Endothelial cell of umbilical vein (primary cell): ENCODE measurements around the gene PTGER2. TPM values are rescaled to one million over a fixed set of nuclear protein-coding genes. Genes with fewer than 3 reads are reported as not detected.

Source experiments
- BruUV-seq: library from RNA; stranded (reverse); fragments of 400-500 nt; replicated peaks from 2 replicates; lab custom pipeline; 2021; lab: Mats Ljungman, UMichigan
- CTCF ChIA-PET: fragments of 300-600, 350-600 bp; sonication (Branson Sonifier 250); formaldehyde crosslinking; loops from one replicate; lab custom pipeline; 2021; ENCODE audit warnings: antibody characterized with exemption, inconsistent platforms; lab: Charles Lee
- POLR2A ChIA-PET: fragments of 300-600, 350-600 bp; sonication (Branson Sonifier 250); formaldehyde crosslinking; loops from one replicate; lab custom pipeline; 2021; ENCODE audit warnings: antibody characterized with exemption, inconsistent platforms; lab: Charles Lee
- DNase-seq: peaks from one replicate; pipeline ENCODE4 v3.0.0-alpha.2; 2011; ENCODE audit warnings: low read depth, low spot score
- FAIRE-seq: peaks from 2 replicates; lab custom pipeline; 2011; peaks lifted over from hg19 to GRCh38; lab: Jason Lieb, UNC
- H2AFZ ChIP-seq: 2 replicates; pipeline ENCODE4 v1.6.0; 2012; ENCODE audit warnings: low read depth, low read length, control low read depth, inconsistent platforms
- H3K27ac ChIP-seq: 2 replicates; pipeline ENCODE4 v1.5.1; 2011; ENCODE audit warnings: low read depth, mild to moderate bottlenecking, control low read depth, low read length, moderate library complexity; ENCODE audit not compliant: insufficient read depth
- H3K27me3 ChIP-seq, 2 experiments: 2 replicates each; pipeline versions ENCODE4 v1.6.0 to v1.6.1; 2011; ENCODE audit warnings: low read length in 2 of 2, mixed read lengths in 1 of 2; ENCODE audit not compliant: control insufficient read depth in 2 of 2, insufficient read depth in 2 of 2
- H3K36me3 ChIP-seq, 2 experiments: 2 replicates in 1 of 2; 3 replicates in 1 of 2; pipeline ENCODE4 v1.5.1; 2011; ENCODE audit warnings: low read length in 2 of 2, mild to moderate bottlenecking in 1 of 2, moderate library complexity in 1 of 2; ENCODE audit not compliant: control insufficient read depth in 2 of 2, insufficient read depth in 2 of 2; ENCODE audit errors: extremely low read depth in 1 of 2
- H3K4me1 ChIP-seq: 3 replicates; pipeline ENCODE4 v1.5.1; 2011; ENCODE audit warnings: mild to moderate bottlenecking, low read length; ENCODE audit not compliant: control insufficient read depth, insufficient read depth; ENCODE audit errors: extremely low read depth
- H3K4me2 ChIP-seq: 2 replicates; pipeline ENCODE4 v1.6.1; 2011; ENCODE audit warnings: low read length, control low read depth, mixed read lengths; ENCODE audit not compliant: insufficient read depth
- H3K4me3 ChIP-seq, 3 experiments: fragments of 200-600 bp in 1 of 3; sonication (generic), shearing (Covaris generic) in 1 of 3; replicated peaks in 1 of 3; 2 replicates each; pipeline ENCODE4 v1.5.1; 2011 to 2016; ENCODE audit warnings: control low read depth in 3 of 3, low read length in 3 of 3, mild to moderate bottlenecking in 2 of 3, inconsistent platforms in 1 of 3, low read depth in 1 of 3, moderate library complexity in 1 of 3; ENCODE audit not compliant: insufficient read depth in 1 of 3
- H3K79me2 ChIP-seq: 2 replicates; pipeline ENCODE4 v1.6.0; 2012; ENCODE audit warnings: low read length, inconsistent platforms; ENCODE audit not compliant: control insufficient read depth, insufficient read depth
- H3K9ac ChIP-seq: replicated peaks from 2 replicates; pipeline ENCODE3; 2011; ENCODE audit warnings: low read length, control low read depth; ENCODE audit not compliant: insufficient read depth; ENCODE audit errors: extremely low read depth
- H3K9me1 ChIP-seq: replicated peaks from 3 replicates; pipeline ENCODE4 v1.6.0; 2011; ENCODE audit warnings: mild to moderate bottlenecking, low read length; ENCODE audit not compliant: control insufficient read depth, insufficient read depth; ENCODE audit errors: extremely low read depth
- H3K9me3 ChIP-seq: replicated peaks from 2 replicates; pipeline ENCODE4 v1.5.1; 2012; ENCODE audit warnings: low read length, inconsistent platforms; ENCODE audit not compliant: control insufficient read depth, insufficient read depth
- H4K20me1 ChIP-seq: replicated peaks from 2 replicates; pipeline ENCODE3; 2011; ENCODE audit warnings: mild to moderate bottlenecking, low read length; ENCODE audit not compliant: control insufficient read depth, insufficient read depth; ENCODE audit errors: extremely low read depth
- EZH2 ChIP-seq: IDR thresholded peaks from 2 replicates; pipeline ENCODE4 v1.6.1; 2012; ENCODE audit warnings: borderline replicate concordance, low read depth, mild to moderate bottlenecking, moderate library complexity, low read length, inconsistent platforms; ENCODE audit not compliant: severe bottlenecking
- FOS ChIP-seq: IDR thresholded peaks from 2 replicates; pipeline ENCODE4 v1.6.1; 2011; ENCODE audit warnings: mild to moderate bottlenecking, low read length, moderate library complexity, borderline replicate concordance; ENCODE audit not compliant: insufficient read depth
- GATA2 ChIP-seq: IDR thresholded peaks from 2 replicates; pipeline ENCODE4 v1.7.0; 2011; ENCODE audit warnings: low read depth, mild to moderate bottlenecking, moderate library complexity, mixed read lengths, low read length; ENCODE audit not compliant: insufficient read length, insufficient read depth
- JUN ChIP-seq: IDR thresholded peaks from 2 replicates; pipeline ENCODE4 v1.6.1; 2011; ENCODE audit warnings: borderline replicate concordance, low read depth; ENCODE audit not compliant: insufficient read length, insufficient read depth
- MYC ChIP-seq: IDR thresholded peaks from one replicate; pipeline ENCODE4 v1.6.1; 2011; ENCODE audit warnings: mild to moderate bottlenecking, low read depth, low read length
- POLR2A ChIP-seq: IDR thresholded peaks from 2 replicates; pipeline ENCODE4 v1.6.1; 2012; ENCODE audit warnings: low read depth, mild to moderate bottlenecking, control low read depth, low read length
- POLR2AphosphoS5 ChIP-seq: IDR thresholded peaks from 2 replicates; pipeline ENCODE4 v1.6.1; 2012; ENCODE audit warnings: low read depth, mild to moderate bottlenecking, control low read depth, low read length, moderate library complexity; ENCODE audit not compliant: insufficient read depth
- dilution Hi-C: fragments of 300-500 bp; cut with MboI; formaldehyde crosslinking; loops from one replicate; pipeline ENCODE4 v1.15.0; 2019; ENCODE audit warnings: low sequenced_read_pairs; ENCODE audit not compliant: extremely low pct_ligation_motif_present
- intact Hi-C: fragments of 100-400 bp; cut with micrococcal nuclease; formaldehyde crosslinking; loops from one replicate; pipeline ENCODE4 v1.10.0; 2022
- polyA plus RNA-seq, 4 experiments: library from polyadenylated mRNA; depleted of rRNA in 3 of 4; stranded (reverse) in 3 of 4; unstranded in 1 of 4; fragments of >200 nt; gene quantifications; 2 replicates each; pipeline versions ENCODE4 v1.2.1 to v1.2.3, GENCODE V29; 2011 to 2012; ENCODE audit warnings: missing spikeins in 1 of 4
- total RNA-seq: library from RNA; stranded (reverse); gene quantifications from 2 replicates; pipeline ENCODE4 v1.2.3, GENCODE V29; 2021
- TF ChIP-seq, protein P1 (sequence below), 2 donors: IDR thresholded peaks; 1 replicate in 1 of 2; 2 replicates in 1 of 2; pipeline ENCODE4 v1.5.1; 2011; ENCODE audit warnings: low read length in 2 of 2, mild to moderate bottlenecking in 2 of 2, moderate library complexity in 2 of 2, control low read depth in 1 of 2, inconsistent platforms in 1 of 2, low read depth in 1 of 2; ENCODE audit not compliant: insufficient read depth in 1 of 2; ENCODE audit errors: extremely low read depth in 1 of 2
- TF ChIP-seq, protein P2 (sequence below): IDR thresholded peaks from 2 replicates; pipeline ENCODE4 v1.6.1; 2011; ENCODE audit not compliant: insufficient read depth, insufficient read length

The PTGER2 gene
- total and polyA plus RNA-seq, 2 donors (not counting 3 experiments of a cell fraction or from before 2014, with no cell fraction given) = not detected

DNA sequence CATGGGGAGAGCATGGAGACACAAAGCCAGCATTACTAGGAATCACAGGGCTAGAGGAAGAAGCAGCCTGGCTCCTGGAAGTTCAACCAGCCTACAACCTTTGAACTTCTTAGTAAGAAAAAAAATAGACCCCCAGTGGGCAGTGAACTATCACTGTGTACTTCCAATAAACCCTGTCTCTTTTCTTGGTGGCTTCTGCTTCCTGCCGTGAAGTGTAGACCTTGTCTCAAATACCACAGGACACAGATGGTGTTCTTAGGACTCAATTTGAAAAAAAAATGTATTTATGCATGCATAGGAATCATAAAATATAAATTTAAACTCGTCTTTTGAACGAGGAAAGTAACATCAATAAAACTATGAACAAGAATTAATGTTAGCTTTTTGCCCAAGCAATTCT lies 3.6 kb upstream of the PTGER2 start:
- ChIA-PET POLR2A (no interaction called here), CTCF (no interaction called here)
- TF ChIP-seq EZH2 = no peak
- TF ChIP-seq MYC = no peak
- TF ChIP-seq POLR2A = no peak
- TF ChIP-seq, protein P1, sequence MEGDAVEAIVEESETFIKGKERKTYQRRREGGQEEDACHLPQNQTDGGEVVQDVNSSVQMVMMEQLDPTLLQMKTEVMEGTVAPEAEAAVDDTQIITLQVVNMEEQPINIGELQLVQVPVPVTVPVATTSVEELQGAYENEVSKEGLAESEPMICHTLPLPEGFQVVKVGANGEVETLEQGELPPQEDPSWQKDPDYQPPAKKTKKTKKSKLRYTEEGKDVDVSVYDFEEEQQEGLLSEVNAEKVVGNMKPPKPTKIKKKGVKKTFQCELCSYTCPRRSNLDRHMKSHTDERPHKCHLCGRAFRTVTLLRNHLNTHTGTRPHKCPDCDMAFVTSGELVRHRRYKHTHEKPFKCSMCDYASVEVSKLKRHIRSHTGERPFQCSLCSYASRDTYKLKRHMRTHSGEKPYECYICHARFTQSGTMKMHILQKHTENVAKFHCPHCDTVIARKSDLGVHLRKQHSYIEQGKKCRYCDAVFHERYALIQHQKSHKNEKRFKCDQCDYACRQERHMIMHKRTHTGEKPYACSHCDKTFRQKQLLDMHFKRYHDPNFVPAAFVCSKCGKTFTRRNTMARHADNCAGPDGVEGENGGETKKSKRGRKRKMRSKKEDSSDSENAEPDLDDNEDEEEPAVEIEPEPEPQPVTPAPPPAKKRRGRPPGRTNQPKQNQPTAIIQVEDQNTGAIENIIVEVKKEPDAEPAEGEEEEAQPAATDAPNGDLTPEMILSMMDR (IDR thresholded peaks at IDR 0.05; ENCODE audit: extremely low read depth in 1 of 2, insufficient read depth in 1 of 2, low read depth in 1 of 2, low read length in 2 of 2) = no peak
- no peak for TF ChIP-seq POLR2AphosphoS5
- no peak for TF ChIP-seq FOS
- TF ChIP-seq JUN = no peak
- TF ChIP-seq, protein P2, sequence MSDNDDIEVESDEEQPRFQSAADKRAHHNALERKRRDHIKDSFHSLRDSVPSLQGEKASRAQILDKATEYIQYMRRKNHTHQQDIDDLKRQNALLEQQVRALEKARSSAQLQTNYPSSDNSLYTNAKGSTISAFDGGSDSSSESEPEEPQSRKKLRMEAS = no peak
- TF ChIP-seq GATA2 = no peak
- Histone ChIP-seq H3K27me3 (peaks cover 40 to 48% of the 10 kb centered on the region in 2 experiments), H4K20me1 (no peaks in the 10 kb centered on the region), H3K36me3 (no peaks in the 10 kb centered on the region), H3K27ac (no peak overlapping the region), H3K9me3 (no peaks in the 10 kb centered on the region), H3K79me2 (no peaks in the 10 kb centered on the region), H3K4me1 (peaks cover 11% of the 10 kb centered on the region), H3K4me3 (no peak overlapping the region), H3K9ac (no peak overlapping the region), H3K4me2 (no peak overlapping the region), H3K9me1 (no peaks in the 10 kb centered on the region), H2AFZ (no peak overlapping the region)
- no TSS peak for BruUV-seq
- intact Hi-C loops = loop anchor here (5.0 kb wide), 1 partner anchor 397 kb away; the partner anchor contains the start of gene PSMC6
- DNase-seq (no peak), FAIRE-seq (no peak)
- dilution Hi-C loops = no loop called here
